Subcutaneous abdominal adipose tissue (tissue), 5 donors: Measurements from ENCODE around the gene CDC34.

Experiments
- H3K27ac ChIP-seq: one replicate; pipeline ENCODE4 v1.7.0; 2013; ENCODE audit warnings: low read depth, mild to moderate bottlenecking, inconsistent platforms, low read length, moderate library complexity
- H3K27me3 ChIP-seq, 5 donors: one replicate each; pipeline ENCODE4 v1.7.0; 2013; ENCODE audit warnings: low read length in 5 of 5, inconsistent platforms in 1 of 5; ENCODE audit not compliant: control insufficient read depth in 5 of 5, insufficient read depth in 4 of 5
- H3K36me3 ChIP-seq, 5 donors: one replicate each; pipeline ENCODE4 v1.7.0; 2013; ENCODE audit warnings: low read length in 5 of 5; ENCODE audit not compliant: control insufficient read depth in 5 of 5, insufficient read depth in 5 of 5
- H3K4me1 ChIP-seq, 5 donors: one replicate each; pipeline ENCODE4 v1.7.0; 2013; ENCODE audit warnings: low read length in 5 of 5, mild to moderate bottlenecking in 3 of 5, moderate library complexity in 1 of 5; ENCODE audit not compliant: control insufficient read depth in 5 of 5, insufficient read depth in 5 of 5
- H3K4me3 ChIP-seq, 5 donors: one replicate each; pipeline ENCODE4 v1.7.0; 2013; ENCODE audit warnings: low read length in 5 of 5, low read depth in 1 of 5
- H3K9ac ChIP-seq, 5 donors: one replicate each; pipeline ENCODE4 v1.7.0; 2013; ENCODE audit warnings: low read length in 5 of 5, mild to moderate bottlenecking in 4 of 5, moderate library complexity in 3 of 5
- H3K9me3 ChIP-seq, 5 donors: one replicate each; pipeline ENCODE4 v1.7.0; 2013; ENCODE audit warnings: low read length in 5 of 5; ENCODE audit not compliant: control insufficient read depth in 5 of 5
- donor health status: healthy.
- donor health status: healthy.
- donor health status: healthy.
- donor health status: healthy.
- donor health status: healthy.

The CDC34 gene

DNA sequence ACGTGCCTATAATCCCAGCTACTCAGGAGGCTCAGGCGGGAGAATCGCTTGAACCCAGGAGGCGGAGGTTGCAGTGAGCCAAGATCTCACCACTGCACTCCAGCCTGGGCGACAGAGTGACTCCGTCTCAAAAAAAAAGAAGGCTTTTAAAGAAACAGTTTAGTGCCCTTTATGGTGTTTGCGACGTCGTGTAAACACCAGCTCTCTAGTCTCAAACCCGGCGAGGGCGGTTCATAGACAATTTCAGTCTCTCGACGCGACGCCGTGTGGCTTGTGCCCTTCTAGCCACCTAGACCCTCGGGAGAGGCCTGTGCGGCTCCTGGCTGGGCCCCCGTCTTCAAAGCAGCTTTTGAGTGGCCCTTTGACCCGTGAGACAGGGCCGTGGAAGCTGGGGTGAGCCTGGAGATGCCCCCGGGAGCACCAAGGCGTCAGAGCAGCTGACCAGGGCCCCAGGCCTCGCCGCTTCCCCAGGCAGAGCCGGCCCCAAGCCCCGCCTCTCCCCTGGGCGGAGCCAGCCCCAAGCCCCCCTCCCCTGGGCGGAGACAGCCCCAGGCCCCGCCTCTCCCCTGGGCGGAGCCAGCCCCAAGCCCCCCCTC, 40.3 kb upstream of the CDC34 start:
- H3K4me3 ChIP-seq = no peak overlapping the region
- H3K4me1 ChIP-seq = peaks cover 0 to 22% (median 17%) of the 10 kb centered on the region in 5 donors
- H3K27ac ChIP-seq = no peak overlapping the region
- H3K27me3 ChIP-seq = peaks cover 0 to 12% (median 5%) of the 10 kb centered on the region in 5 donors
- H3K36me3 ChIP-seq = no peaks in the 10 kb centered on the region
- H3K9ac ChIP-seq = no peak overlapping the region
- H3K9me3 ChIP-seq = no peaks in the 10 kb centered on the region

DNA sequence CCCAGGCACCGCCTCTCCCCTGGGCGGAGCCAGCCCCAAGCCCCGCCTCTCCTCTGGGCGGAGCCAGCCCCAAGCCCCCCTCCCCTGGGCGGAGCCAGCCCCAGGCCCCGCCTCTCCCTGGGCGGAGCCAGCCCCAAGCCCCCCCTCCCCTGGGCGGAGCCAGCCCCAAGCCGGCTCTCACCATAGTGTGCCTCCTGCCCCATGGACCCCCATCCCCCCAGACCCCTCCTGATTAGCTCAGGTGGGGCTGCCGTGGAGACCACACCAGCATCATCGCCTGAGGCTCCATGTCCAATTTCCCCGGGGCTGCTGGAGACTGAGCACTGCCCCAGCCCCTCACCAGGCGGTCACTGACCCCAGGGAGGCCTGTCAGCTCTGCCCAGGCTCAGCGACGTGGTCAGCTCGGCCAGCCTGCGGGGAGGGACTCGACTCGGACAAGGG, 39.4 kb upstream of the CDC34 start:
- Histone ChIP-seq H3K9me3 (no peaks in the 10 kb centered on the region), H3K9ac (no peak overlapping the region), H3K27me3 (peaks cover 0 to 12% (median 6%) of the 10 kb centered on the region in 5 donors), H3K4me1 (peaks cover 0 to 22% (median 17%) of the 10 kb centered on the region in 5 donors), H3K36me3 (no peaks in the 10 kb centered on the region), H3K4me3 (no peak overlapping the region), H3K27ac (no peak overlapping the region)

DNA sequence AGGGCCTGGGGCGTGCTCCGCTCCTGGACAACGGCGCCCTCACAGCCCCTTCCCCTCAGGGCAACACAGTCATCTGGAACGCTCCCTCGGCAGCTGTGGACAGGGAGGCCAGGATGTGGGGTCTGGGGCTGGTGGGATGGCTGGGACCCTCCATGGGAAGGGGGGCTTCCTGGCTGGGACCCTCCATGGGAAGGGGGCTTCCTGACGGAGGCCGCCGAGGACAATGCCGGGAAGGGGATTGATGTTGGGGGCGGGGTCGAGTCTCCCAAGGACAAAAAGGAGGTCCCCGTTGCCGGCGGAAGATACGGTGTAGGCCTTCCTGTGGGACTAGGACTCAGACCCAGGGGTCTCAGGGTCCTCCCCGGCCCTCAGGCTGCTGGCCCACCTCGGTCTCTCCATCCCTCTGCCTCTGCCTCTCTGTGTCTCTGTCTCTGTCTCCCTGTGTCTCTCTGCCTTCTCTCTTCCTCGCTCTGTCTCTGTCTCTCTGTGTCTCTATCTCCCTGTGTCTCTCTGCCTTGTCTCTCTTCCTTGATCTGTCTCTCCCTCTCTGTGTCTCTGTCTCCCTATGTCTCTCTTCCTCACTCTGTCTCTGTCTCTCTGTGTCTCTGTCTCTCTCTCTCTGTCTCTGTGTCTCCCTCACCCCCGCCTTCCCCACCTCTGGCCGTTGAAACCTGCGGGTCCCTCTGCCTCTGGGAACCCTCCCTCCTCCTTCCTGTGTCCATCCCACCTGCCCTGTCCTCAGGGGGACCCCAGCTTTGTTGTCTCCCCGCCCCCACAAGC, 38.0 kb upstream of the CDC34 start:
- Histone ChIP-seq H3K4me1 (peaks cover 0 to 22% (median 18%) of the 10 kb centered on the region in 5 donors), H3K27me3 (peaks cover 9 to 21% (median 14%) of the 10 kb centered on the region in 5 donors)

GRCh38 chr19:494171-495080, 37.1 kb upstream of the CDC34 start:
- Histone ChIP-seq H3K27ac (no peak overlapping the region), H3K9ac (peak overlapping the region in 1 of 5 donors; percentile 39)

More for the DNA sequence above, 38.0 kb upstream of the CDC34 start:
- Histone ChIP-seq H3K27ac (no peak overlapping the region), H3K9ac (no peak overlapping the region), H3K36me3 (no peaks in the 10 kb centered on the region), H3K4me3 (no peak overlapping the region), H3K9me3 (no peaks in the 10 kb centered on the region)

GRCh38 chr19:495081-495401, 36.5 kb upstream of the CDC34 start:
- Histone ChIP-seq H3K9ac (no peak overlapping the region), H3K27me3 (peaks cover 9 to 27% (median 18%) of the 10 kb centered on the region in 5 donors), H3K36me3 (no peaks in the 10 kb centered on the region)

More at GRCh38 chr19:494171-495080, 37.1 kb upstream of the CDC34 start:
- Histone ChIP-seq H3K4me3 (no peak overlapping the region), H3K27me3 (peaks cover 9 to 27% (median 18%) of the 10 kb centered on the region in 5 donors), H3K9me3 (no peaks in the 10 kb centered on the region), H3K4me1 (peaks cover 0 to 21% (median 16%) of the 10 kb centered on the region in 5 donors), H3K36me3 (no peaks in the 10 kb centered on the region)

GRCh38 chr19:495402-496111, 36.0 kb upstream of the CDC34 start:
- no peak overlapping the region for H3K27ac ChIP-seq
- peaks cover 0 to 13% (median 5%) of the 10 kb centered on the region in 5 donors for H3K4me1 ChIP-seq
- no peak overlapping the region for H3K9ac ChIP-seq
- H3K9me3 ChIP-seq = no peaks in the 10 kb centered on the region
- no peak overlapping the region for H3K4me3 ChIP-seq
- H3K27me3 ChIP-seq = peaks cover 9 to 27% (median 18%) of the 10 kb centered on the region in 5 donors
- no peaks in the 10 kb centered on the region for H3K36me3 ChIP-seq

More at GRCh38 chr19:495081-495401, 36.5 kb upstream of the CDC34 start:
- Histone ChIP-seq H3K4me1 (peaks cover 0 to 15% (median 10%) of the 10 kb centered on the region in 5 donors), H3K27ac (no peak overlapping the region), H3K4me3 (no peak overlapping the region), H3K9me3 (no peaks in the 10 kb centered on the region)

DNA sequence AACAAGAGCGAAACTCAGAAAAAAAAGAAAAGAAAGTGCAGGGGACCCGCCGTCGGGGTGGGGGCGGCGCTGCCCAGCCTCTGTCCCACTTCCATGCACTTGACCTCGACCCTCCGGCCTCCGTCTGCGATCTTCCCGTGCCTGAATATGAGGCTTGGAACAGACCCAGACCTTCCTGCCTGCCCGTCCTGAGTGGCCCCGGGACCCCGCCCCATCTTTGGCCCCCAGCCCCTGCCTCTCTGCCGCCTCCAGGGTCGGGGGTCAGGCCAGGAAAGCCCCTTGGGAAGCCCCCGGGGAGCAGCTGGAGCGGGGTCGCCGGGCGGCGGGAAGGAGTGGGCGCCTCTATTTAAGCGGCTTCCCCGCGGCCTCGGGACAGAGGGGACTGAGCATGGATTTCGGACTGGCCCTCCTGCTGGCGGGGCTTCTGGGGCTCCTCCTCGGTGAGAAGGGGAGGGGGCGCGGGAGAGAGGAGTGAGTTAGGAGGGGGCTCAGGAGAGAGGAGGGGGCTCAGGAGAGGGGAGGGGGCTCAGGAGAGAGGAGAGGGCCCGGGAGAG, 35.4 kb upstream of the CDC34 start, which contains the start of gene MADCAM1:
TSS of gene MADCAM1 (plus strand) at position 375 of the 554 bp plus-strand sequence. CDS start at position 389, 14 bp downstream.
- no peak within 1 kb of the TSS for H3K9ac ChIP-seq
- no peak within 1 kb of the TSS for H3K27ac ChIP-seq
- H3K4me1 ChIP-seq = peaks cover 0 to 13% (median 5%) of the 10 kb centered on the region in 5 donors
- no peaks in the 10 kb centered on the region for H3K36me3 ChIP-seq
- H3K9me3 ChIP-seq = no peaks in the 10 kb centered on the region
- H3K27me3 ChIP-seq = peaks cover 9 to 27% (median 18%) of the 10 kb centered on the region in 5 donors
- no peak within 1 kb of the TSS for H3K4me3 ChIP-seq

DNA sequence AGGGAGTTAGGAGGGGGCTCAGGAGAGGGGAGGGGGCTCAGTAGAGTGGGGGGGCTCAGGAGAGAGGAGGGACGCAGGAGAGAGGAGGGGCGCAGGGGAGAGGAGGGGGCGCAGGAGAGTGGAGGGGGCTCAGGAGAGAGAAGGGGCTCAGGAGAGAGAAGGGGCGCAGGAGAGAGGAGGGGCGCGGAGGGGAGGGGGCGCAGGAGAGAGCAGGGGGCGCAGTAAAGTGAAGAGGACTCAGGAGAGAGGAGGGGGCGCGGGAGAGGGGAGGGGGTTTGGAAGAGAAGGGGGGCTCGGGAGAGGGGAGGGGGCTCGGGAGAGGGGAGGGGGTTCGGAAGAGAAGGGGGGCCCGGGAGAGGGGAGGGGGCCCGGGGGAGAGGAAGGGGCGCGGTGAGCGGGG, 34.6 kb upstream of the CDC34 start:
- peaks cover 0 to 13% (median 5%) of the 10 kb centered on the region in 5 donors for H3K4me1 ChIP-seq
- H3K9me3 ChIP-seq = no peaks in the 10 kb centered on the region
- H3K36me3 ChIP-seq = no peaks in the 10 kb centered on the region
- H3K4me3 ChIP-seq = no peak overlapping the region
- H3K27ac ChIP-seq = no peak overlapping the region
- H3K27me3 ChIP-seq = peaks cover 9 to 27% (median 18%) of the 10 kb centered on the region in 5 donors
- H3K9ac ChIP-seq = no peak overlapping the region

DNA sequence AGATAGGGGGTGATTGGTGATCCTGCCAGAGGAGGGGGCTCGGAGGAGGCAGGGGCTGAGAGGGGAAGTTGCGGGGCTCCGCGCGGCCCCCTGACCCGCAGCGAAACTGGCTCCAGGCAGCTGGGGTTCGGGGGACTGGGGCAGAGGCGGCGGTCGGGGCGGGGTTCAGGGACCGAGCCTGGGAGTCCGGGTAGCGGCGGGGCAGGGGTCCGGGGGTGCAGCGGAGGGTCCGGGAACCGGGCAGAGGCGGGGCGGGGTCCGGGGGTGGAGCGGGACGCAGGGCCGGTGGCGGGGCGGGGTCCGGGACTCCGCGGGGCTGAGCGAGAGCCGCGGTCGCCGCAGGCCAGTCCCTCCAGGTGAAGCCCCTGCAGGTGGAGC, 34.1 kb upstream of the CDC34 start:
- Histone ChIP-seq H3K9me3 (no peaks in the 10 kb centered on the region), H3K36me3 (no peaks in the 10 kb centered on the region), H3K4me3 (no peak overlapping the region), H3K9ac (no peak overlapping the region), H3K4me1 (peaks cover 0 to 13% (median 5%) of the 10 kb centered on the region in 5 donors), H3K27me3 (peaks cover 9 to 27% (median 18%) of the 10 kb centered on the region in 5 donors), H3K27ac (no peak overlapping the region)
